Activated gamma-delta T cell (primary cell): Measurements from ENCODE around the gene TNFSF11.

Source experiments
- DNase-seq: peaks from one replicate; lab custom pipeline; 2025; lab: John Stamatoyannopoulos, UW

The TNFSF11 gene

DNA sequence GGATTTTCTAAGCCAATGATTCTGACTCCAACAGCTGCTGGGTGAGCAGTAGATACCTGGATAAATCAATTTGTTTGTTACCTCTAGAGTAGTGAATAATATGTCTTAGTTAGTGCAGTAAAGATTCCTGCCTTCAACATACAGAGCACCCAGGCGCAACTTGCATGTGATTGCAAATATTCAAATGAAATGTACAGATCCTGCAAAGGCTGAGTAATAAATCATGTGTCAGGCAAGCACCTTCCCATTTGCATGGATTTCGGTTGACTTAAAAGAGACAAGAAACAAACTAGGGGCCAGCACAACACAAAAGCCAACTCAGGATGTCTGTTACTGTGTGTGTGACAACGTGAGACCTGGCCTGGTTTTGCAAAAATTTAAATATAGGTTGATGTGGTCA lies 79.7 kb downstream of the TNFSF11 start:
- no peak for DNase-seq

DNA sequence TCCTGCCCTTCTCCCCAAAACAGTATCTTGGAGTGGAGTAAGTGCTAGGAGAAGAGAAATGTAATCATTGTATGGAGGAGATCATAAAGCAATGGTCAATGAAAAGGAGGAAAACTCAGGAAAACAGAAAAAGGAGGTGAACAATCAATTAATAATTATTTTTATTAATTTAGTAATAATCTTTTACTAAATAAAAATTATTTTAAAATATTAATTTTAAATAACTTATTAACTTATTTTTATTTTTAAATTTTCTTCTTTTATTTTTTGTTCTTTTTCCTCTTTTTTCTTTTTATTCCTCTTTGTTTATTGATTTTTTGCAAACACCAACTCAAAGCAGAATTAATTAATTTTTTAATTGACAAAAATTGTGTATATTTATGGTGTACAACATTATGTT lies 80.3 kb downstream of the TNFSF11 start:
- DNase-seq = no peak

DNA sequence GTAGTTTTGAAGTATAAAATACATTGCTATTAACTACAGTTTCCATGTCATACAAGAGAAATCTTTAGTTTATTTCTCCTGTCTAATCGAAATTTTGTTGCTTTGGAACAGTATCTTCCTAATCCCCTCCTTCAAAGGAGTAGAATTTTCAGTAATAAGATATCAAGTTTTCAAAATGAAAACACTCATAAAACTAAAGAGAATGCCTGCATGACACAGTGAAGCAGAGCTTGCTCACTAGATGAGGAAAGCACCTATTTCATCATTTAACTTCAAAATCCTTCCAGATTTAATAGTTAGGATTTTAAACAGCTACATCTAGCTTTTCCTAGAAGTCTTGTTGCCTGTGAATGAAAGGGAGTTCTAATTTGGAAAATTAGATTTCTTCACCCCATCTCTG lies 80.8 kb downstream of the TNFSF11 start:
- no peak for DNase-seq

DNA sequence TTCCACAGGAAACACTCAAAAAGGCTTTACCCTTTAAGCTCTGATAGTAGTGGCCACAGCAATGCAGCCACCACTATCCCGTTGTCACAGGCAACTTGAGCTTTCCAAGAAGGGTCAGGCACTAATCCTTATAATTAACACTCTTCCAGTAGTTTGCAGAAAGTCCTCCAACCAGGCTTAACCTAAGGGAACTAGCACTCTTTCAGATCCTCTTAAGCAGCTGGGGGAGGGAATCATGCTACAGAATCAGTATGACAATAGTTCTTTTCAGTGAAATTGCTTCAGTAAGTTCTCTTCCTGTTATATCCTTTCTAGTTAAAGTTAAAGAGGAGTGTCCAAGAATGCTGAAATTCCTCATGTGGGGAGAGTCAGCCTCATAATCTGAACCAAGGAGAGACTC lies 82.2 kb downstream of the TNFSF11 start:
- no peak for DNase-seq

DNA sequence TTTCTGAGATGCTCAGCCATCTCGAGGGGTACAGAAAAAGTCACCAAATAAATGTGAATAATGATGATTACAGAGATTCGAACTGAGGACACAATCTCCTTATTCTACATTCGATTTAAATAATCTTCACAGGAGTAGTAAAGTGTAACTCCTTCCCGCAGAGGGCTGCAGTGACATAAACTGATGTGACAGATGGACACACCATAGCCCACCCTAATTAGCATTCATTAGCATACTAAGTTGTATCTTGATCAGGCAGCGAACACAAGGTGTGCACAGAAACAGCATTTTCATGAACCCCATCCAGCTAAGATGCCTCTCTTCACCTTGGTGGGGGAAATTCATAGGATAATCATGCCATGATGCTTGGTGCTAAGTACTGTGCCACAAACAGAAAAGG lies 83.0 kb downstream of the TNFSF11 start:
- no peak for DNase-seq
